ENCODE measurements around the gene ZNF433. TPM values are rescaled to one million over a fixed set of nuclear protein-coding genes. Genes with fewer than 3 reads are reported as not detected.

The ZNF433 gene
- 26.3 TPM for total RNA-seq

GRCh38 chr19:12035220-12036172, at the start of gene ZNF433:
Gene ZNF433 (minus strand): TSS chr19:12035679. CDS start chr19:12035539, 140 bp downstream.

DNA sequence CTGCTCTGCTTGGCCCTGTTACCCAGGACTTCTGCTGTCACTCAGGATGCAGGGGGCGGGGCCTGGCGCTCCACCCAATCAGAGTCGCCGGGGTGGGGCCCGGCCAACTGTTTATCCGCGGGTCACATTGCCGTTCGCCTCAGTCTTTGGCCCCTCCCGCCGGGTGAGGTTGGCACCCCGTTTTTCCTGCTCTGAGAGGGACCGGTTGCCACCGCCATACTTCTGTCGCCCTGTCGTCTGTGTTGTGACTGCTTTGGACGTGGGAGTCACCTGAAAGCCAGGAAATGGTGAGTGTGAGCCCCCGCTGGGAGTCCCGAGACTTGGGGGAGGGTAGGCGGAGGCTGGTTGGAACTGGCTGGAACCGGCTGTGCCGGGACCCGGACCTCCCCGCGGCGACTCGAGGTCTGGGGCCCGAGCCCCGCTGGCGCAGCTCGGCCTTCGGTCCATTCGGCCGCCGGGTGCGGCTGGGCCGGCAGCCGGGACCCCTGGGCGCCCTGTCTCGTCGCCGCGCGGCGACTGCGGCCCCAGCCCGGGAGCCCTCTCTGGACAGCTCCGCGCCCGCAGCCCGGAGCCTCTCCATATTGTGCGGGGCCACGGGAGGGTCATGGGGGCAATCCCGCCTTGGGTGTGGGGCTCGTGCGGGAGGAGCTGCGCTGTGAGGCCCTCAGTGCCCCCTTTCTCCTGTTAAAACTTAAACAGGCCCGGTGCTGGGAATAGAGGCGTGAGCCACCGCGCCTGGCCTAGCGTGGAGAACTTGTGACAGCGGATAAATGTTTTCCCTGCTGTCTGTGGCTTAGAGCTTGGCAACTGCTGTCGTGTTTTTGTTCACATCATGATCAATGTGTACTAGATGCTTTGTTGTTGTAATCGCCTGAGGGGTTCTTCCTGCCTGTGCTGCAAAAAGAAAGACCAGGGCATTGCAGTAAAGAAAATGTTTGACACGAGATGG, 29.4 kb upstream of the ZNF433 start, which contains the start of gene ZNF844:
TSS of gene ZNF844 (plus strand) at position 142 of the 949 bp plus-strand sequence. CDS start at position 285, 143 bp downstream.

DNA sequence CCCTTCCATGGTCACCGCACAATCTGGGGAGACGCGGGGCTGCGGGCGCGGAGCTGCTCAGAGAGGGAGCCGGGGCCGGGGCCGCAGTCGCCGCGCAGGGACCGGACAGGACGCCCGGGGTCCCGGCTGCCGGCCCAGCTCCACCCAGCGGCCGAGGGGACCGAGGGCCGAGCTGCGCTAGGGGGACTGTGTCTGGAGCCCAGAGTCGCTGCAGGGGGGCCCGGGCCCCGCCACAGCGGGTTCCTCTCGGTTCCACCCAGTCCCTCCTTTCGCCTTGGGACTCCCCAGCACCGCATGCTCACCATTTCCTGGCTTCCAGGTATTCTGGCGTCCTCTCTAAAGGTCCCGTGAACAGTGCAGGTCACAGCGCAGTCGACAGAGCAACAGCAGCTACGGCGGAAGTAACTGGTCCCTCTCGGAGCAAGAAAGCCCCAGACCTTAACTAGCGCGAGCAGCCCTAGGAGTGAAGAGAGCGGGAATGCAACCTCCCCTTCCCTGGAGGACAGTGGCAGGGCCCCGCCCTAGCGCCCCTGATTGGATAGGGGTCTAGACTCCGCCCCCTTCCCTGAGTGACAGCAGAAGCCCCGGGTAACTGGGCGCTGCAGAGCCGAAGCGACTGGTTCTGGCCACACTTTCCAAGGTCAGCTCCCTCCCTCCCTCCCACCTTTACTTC, 17.2 kb upstream of the ZNF433 start, which contains the start of gene ZNF878:
TSS of gene ZNF878 (minus strand) at position 465 of the 673 bp plus-strand sequence. CDS start at position 305, 160 bp downstream.

GRCh38 chr19:11964858-11965645, 70.4 kb downstream of the ZNF433 start, which contains the start of gene ZNF763:
Gene ZNF763 (plus strand): TSS chr19:11965040. CDS start chr19:11965209, 169 bp downstream.

Other genes with a start within 250 kb of the ZNF433 start
- 26.3 TPM for gene ZNF491, start 237.2 kb downstream of the ZNF433 start, total RNA-seq
- gene ZNF440, start 221.4 kb downstream of the ZNF433 start, total RNA-seq, result 23.6 TPM
- gene ZNF439, start 187.0 kb downstream of the ZNF433 start, total RNA-seq, result 43.3 TPM
- 23.9 TPM for gene ZNF69, start 147.9 kb downstream of the ZNF433 start, total RNA-seq
- 23.9 TPM for gene ZNF700, start 110.6 kb downstream of the ZNF433 start, total RNA-seq
- gene ZNF763, start 70.6 kb downstream of the ZNF433 start, total RNA-seq, result 15.9 TPM
- 0.27 TPM for gene ZNF878, start 17.3 kb upstream of the ZNF433 start, total RNA-seq
- 52.0 TPM for gene ZNF844, start 29.1 kb upstream of the ZNF433 start, total RNA-seq
- 15.7 TPM for gene ZNF20, start 104.7 kb upstream of the ZNF433 start, total RNA-seq
- 30.7 TPM for gene ZNF625, start 121.1 kb upstream of the ZNF433 start, total RNA-seq
- gene ZNF136, start 127.4 kb upstream of the ZNF433 start, total RNA-seq, result 38.1 TPM

All from camera-type eye (tissue), 1 donor.